HG03571 (cell line): ENCODE data around the gene NEDD4L.

Experiments
- ATAC-seq: cut with Tn5 transposase; IDR thresholded peaks from one replicate; pipeline ENCODE4 v1.9.1; 2021; ENCODE audit not compliant: unreplicated experiment

Gene NEDD4L

DNA sequence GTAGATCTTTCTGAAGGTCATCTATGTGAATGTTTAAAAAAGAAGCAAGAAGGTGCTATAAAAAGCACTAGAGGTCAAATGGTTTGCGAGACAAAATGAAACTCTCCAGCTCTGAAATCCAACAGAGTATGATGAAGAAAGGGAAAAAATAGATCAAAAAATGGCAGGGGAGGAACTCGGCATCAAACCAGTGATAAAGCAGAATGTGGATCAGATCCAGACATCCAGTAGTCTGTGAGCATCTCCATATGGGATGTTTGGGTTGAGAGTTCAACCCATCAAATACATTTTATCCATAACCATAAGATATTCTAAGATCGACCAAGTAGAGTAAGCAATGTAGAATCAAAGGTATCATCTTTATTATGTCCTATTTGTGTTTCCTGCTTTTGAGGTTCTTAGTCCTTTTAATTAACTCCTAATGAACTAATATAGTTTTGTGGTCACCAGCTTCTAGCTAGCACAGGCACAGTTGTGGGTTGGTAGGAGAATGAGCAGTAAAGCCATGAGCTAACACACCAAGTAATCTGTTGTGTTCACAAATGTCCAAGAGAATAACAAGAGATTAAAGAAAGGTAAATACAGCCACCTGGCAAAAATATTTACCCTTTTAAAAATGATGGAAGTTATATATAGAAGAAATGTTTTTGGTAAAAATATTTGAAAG, 160.9 kb downstream of the NEDD4L start:
- ATAC-seq: no peak

DNA sequence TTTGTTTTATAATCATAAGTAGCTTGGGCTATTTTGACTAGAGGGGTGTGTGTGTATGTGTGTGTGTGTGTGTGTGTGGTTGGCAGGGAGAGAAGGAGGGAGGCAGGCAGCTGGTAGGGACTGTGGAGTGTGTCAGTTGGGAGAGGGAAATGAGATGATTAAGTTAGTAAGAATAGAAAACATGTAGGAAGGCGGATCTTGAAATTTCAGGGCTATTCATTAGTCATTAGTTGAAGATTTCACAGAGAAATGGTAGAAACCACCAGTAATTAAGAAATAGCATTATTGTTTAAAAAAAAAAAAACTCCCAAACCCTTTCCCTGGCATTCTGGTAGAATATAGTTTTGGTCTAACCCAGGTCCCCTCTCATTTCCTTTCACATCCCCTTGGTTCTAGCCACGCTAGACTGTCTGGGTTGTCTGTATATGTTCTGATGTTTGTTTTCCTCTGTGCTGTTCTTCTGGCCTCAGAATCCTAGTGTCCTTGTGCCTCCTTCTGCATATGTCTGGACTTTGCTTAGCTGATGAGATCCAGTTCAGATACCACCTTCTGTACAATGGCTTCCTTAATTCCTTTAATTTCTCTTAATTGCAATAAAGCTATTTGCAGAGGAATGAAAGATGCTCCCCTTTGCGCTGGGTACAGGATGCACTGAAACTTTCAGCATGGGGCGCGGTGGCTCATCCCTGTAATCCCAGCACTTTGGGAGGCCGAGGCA, 161.6 kb downstream of the NEDD4L start:
- ATAC-seq: no peak

- no peak for ATAC-seq
These were observed 163.6 kb downstream of the NEDD4L start for GRCh38 chr18:58207520-58208152.

- ATAC-seq: no peak
These were observed 164.3 kb downstream of the NEDD4L start for GRCh38 chr18:58208207-58208932.

GRCh38 chr18:58209326-58209725, 165.3 kb downstream of the NEDD4L start:
- no peak for ATAC-seq

DNA sequence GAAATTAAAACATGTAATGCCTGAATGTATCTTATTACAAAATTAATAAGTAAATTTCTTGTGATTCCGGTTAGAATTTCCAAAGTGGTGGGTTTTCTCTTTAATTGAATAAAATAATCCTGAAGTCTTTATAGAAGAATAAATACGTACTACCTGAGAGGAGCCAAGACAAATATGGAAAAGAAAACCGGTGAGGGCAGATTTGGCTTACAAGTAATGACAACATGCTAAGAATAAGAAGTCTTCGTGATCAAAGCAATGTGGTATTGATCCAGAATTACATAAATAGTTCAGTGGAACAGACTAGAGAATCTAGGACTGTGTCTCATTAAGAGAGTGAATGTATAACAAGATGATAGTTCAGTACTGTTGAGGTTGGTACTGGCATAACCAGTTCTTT, 167.5 kb downstream of the NEDD4L start:
- no peak for ATAC-seq

DNA sequence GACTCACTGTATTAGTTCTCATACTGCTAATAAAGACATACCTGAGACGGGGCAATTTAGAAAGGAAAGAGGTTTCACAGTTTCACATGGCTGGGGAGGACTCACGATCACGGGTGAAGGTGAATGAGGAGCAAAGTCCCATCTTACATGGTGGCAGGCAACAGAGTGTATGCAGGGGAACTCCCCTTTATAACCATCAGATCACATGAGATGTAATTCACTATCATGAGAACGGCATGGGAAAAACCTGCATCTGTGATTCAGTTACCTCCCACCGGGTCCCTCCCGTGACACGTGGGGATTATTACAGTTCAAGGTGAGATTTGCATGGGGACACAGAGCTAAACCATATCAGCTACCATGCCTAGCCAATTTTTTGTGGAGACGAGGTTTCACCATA, 168.2 kb downstream of the NEDD4L start:
- no peak for ATAC-seq

DNA sequence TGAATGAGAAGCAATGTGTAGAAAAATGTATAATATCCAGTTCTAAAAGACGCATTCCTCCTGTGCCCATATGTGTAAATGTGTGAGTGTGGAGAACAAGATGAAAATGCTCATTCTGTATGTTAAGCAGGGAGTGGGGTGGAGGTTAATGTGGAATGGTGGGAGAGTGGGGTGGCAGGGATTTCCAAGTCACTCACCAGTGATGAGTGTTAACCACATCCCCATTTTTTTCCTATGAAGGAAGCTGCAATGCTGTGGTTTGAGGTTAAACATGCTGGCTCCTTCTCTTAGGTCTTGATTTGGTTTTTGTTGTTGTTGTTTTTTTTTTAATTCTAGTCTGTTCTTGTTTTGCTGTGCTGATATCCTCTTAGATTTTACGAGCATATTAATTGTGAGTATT, 169.4 kb downstream of the NEDD4L start:
- no peak for ATAC-seq

DNA sequence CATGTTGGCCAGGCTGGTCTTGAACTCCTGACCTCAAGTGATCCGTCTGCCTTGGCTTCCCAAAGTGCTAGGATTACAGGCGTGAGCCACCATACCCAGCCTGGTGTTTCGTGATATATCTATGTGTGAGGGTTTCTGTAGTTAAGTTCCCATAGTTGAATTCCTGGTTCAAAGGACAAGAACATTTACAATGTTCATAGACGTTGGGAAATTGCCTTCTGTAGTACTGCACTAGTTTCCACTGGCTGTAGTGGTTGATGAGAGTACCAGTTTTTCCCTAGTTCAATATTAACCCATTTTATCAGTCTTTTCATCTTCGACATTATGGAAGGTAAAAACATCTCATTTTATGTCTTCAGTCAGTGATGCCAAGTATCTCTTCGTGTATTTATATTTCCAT, 171.0 kb downstream of the NEDD4L start:
- no peak for ATAC-seq

GRCh38 chr18:58216071-58216481, 172.1 kb downstream of the NEDD4L start:
- ATAC-seq: no peak

GRCh38 chr18:58217052-58217451, 173.0 kb downstream of the NEDD4L start:
- ATAC-seq: no peak

DNA sequence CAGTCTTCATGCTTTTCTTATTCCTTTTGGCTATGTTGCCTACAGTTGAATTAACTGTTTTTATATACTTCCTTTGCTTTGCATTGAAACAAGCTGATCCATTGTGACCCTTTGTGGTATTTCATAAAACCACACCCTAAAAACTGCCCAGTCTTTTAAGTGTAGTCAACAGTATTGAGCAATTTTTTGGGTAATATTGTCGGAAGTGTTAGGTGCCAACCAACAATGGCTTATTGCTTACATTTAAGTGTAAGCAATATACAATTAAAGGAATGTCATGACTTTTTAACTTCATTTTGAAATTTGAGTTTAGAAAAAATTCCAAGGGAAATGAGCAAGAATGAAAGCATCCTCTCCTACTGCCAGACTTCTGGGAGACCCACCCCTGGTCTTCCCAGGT, 174.1 kb downstream of the NEDD4L start:
- ATAC-seq: no peak

DNA sequence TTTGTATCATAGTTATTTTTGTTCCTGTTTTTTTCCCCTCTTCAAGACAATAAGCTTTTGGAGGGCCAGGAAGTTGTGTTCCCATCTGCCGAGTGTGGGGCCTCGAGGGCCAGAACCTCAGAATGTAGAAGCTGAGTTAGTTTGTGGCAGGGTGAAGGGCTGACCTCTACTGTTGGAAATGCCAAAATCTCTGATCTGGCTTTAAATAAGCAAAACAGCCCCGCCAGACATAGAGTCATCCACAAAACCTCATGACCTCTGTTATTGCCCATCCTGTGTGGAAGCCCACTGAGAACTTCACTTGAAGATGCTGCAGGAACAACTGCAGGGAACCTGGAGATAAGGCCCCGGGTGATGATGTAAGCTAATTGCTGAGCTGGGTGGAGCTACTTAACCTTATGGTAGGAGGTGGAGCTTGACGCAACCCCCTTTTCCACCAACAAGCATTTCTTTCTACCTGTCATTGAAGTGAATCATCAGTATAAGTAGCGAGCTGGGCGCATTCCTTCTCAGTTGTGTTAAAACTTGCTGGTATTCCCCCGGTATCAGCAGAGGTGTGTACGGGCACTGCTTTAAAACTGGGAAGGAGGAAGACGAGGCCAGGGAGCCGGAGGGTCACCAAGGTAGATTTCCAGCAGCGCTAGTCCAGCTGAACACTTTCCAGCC, 177.2 kb downstream of the NEDD4L start:
- no peak for ATAC-seq

GRCh38 chr18:58222432-58223125, 178.6 kb downstream of the NEDD4L start:
- ATAC-seq: no peak

DNA sequence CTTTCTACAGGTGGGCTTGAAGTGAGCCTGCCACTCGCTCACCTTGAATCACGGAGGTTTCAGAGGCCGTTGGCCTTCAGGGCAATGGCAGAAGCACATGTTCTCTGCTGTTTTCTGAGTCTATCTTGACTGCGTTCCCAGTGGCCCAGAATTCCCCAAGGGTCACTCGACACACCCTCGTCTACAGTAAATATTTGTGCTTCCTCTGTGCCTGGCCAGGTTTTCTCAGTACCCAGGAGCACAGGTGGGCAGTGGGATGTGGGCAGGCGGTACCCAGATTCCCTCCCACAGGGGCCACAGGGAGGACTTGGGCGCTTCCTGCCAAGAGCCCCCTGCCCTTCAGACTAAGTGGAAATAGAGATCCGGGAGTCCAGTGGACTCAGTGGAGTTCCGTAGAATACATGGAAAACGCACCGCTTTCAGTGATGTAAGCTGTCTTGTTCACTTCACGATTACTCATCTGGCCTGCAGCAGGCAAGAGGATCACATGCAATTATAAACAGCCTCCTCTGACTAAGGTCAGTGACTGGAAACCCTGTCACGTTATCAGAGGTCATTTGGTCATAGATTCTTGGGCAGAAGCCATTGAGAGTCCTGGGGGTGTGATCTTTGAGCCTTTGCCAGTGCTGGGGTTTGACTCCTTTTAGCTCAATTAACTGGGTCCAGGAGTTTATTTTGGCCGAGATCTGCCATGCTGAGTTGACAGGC, 179.8 kb downstream of the NEDD4L start:
- ATAC-seq: no peak

GRCh38 chr18:58224425-58224750, 180.4 kb downstream of the NEDD4L start:
- no peak for ATAC-seq

GRCh38 chr18:58225101-58225500, 181.1 kb downstream of the NEDD4L start:
- ATAC-seq: peak; percentile 79

GRCh38 chr18:58226429-58226828, 182.4 kb downstream of the NEDD4L start:
- no peak for ATAC-seq

- ATAC-seq: no peak
These were observed 183.4 kb downstream of the NEDD4L start for GRCh38 chr18:58227361-58227930.

DNA sequence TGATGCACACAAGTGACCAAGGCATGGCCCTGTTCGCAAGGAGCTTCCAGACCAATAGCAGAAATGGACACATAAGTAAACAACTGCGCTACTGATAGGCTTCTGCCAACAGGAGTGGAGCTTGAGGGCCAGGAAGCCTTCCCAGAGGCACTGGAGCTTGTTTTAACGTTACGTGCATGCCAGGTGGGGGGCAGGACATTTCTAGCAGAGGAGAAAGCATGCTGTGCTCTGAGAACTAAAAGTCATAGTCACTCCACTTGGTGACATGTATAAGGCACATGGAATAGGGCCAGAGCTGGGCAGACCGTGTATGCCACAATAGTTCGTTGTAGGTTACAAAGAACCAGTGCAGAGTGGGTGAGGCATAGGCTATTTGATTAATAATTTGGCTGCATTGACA, 184.2 kb downstream of the NEDD4L start:
- no peak for ATAC-seq
